SU-DHL-6 (cell line): ENCODE results near the gene RBBP4.

ENCODE experiments used
- H2AFZ ChIP-seq: fragments of 200-600 bp; sonication (generic); 2 replicates; pipeline ENCODE4 v1.6.1; 2014; ENCODE audit warnings: low read depth, mild to moderate bottlenecking, moderate library complexity, mixed read lengths, antibody characterized with exemption, low read length; ENCODE audit not compliant: severe bottlenecking
- H3F3A ChIP-seq: fragments of 200-600 bp; shearing (Covaris generic); 2 replicates; pipeline ENCODE4 v1.6.0; 2016; ENCODE audit warnings: antibody characterized with exemption, mild to moderate bottlenecking; ENCODE audit not compliant: insufficient read depth
- H3K27ac ChIP-seq: fragments of 200-600 bp; sonication (generic); 2 replicates; pipeline ENCODE4 v1.5.1; 2016; ENCODE audit warnings: low read depth, mild to moderate bottlenecking, low read length, moderate library complexity, mixed read lengths
- H3K27me3 ChIP-seq: fragments of 200-600 bp; sonication (generic), shearing (Covaris generic); 2 replicates; pipeline ENCODE4 v1.6.0; 2014; ENCODE audit warnings: mild to moderate bottlenecking, low read length
- H3K36me3 ChIP-seq: fragments of 200-600 bp; sonication (generic); 2 replicates; pipeline ENCODE4 v1.6.1; 2014; ENCODE audit warnings: mild to moderate bottlenecking, low read length, mixed read lengths
- H3K4me2 ChIP-seq: fragments of 300-600, 200-600 bp; shearing (Covaris generic), sonication (generic); 2 replicates; pipeline ENCODE4 v1.6.0; 2014; ENCODE audit warnings: low read length, low read depth, mild to moderate bottlenecking; ENCODE audit not compliant: poor library complexity, severe bottlenecking
- H3K4me3 ChIP-seq: fragments of 200-600 bp; sonication (generic); 2 replicates; pipeline ENCODE4 v1.5.1; 2014; ENCODE audit warnings: antibody characterized with exemption, low read length, mild to moderate bottlenecking, mixed read lengths; ENCODE audit not compliant: insufficient read depth, poor library complexity, severe bottlenecking
- H3K79me2 ChIP-seq: fragments of 200-600 bp; sonication (generic); 2 replicates; pipeline ENCODE4 v1.6.1; 2014; ENCODE audit warnings: mild to moderate bottlenecking, low read length, moderate library complexity; ENCODE audit not compliant: insufficient read depth
- H3K9ac ChIP-seq: fragments of 200-600 bp; sonication (generic); 2 replicates; pipeline ENCODE4 v1.7.0; 2014; ENCODE audit warnings: mild to moderate bottlenecking, low read length
- H3K9me2 ChIP-seq: fragments of 200-600 bp; sonication (generic); replicated peaks from 2 replicates; pipeline ENCODE4 v1.6.1; 2014; ENCODE audit warnings: low read length; ENCODE audit not compliant: insufficient read depth
- H3K9me3 ChIP-seq: fragments of 200-600 bp; sonication (generic); 2 replicates; pipeline ENCODE4 v1.6.1; 2014; ENCODE audit warnings: low read length, mixed read lengths; ENCODE audit not compliant: insufficient read depth
- H4K20me1 ChIP-seq: fragments of 200-600 bp; sonication (generic); 2 replicates; pipeline ENCODE4 v1.6.1; 2014; ENCODE audit warnings: low read depth, mild to moderate bottlenecking, antibody characterized with exemption, low read length, moderate library complexity, mixed read lengths
- CTCF ChIP-seq: fragments of 200-600 bp; sonication (generic); IDR thresholded peaks from one replicate; pipeline ENCODE4 v1.5.1; 2017; ENCODE audit warnings: antibody characterized with exemption, mild to moderate bottlenecking, low read length, moderate library complexity; ENCODE audit not compliant: insufficient read depth, poor library complexity, severe bottlenecking
- EZH2phosphoT487 ChIP-seq: fragments of 200-600 bp; sonication (generic), shearing (Covaris generic); conservative IDR thresholded peaks from 2 replicates; pipeline ENCODE4 v1.6.1; 2018; ENCODE audit warnings: mild to moderate bottlenecking, antibody characterized with exemption, low read length, moderate library complexity, mixed read lengths

The RBBP4 gene

GRCh38 chr1:32733582-32734321, 82.7 kb downstream of the RBBP4 start:
- 0 out of 2 replicates have a peak, but pooled peaks cover 3% of the 10 kb centered on the region for H3K27me3 ChIP-seq

More at GRCh38 chr1:32733582-32734321, 82.7 kb downstream of the RBBP4 start:
- Histone ChIP-seq H3K9me3 (no peaks in the 10 kb centered on the region), H2AFZ (no peak overlapping the region), H3K9me2 (no peaks in the 10 kb centered on the region), H3K4me3 (no peak overlapping the region), H3K36me3 (no peaks in the 10 kb centered on the region), H3K9ac (no peak overlapping the region), H3F3A (no peaks in the 10 kb centered on the region), H3K27ac (no peak overlapping the region), H3K79me2 (no peaks in the 10 kb centered on the region), H3K4me2 (no peak overlapping the region), H4K20me1 (no peaks in the 10 kb centered on the region)
- no peak for TF ChIP-seq EZH2phosphoT487
- TF ChIP-seq CTCF: no peak
